ENCODE measurements around the gene CEP126.

CEP126 gene

DNA sequence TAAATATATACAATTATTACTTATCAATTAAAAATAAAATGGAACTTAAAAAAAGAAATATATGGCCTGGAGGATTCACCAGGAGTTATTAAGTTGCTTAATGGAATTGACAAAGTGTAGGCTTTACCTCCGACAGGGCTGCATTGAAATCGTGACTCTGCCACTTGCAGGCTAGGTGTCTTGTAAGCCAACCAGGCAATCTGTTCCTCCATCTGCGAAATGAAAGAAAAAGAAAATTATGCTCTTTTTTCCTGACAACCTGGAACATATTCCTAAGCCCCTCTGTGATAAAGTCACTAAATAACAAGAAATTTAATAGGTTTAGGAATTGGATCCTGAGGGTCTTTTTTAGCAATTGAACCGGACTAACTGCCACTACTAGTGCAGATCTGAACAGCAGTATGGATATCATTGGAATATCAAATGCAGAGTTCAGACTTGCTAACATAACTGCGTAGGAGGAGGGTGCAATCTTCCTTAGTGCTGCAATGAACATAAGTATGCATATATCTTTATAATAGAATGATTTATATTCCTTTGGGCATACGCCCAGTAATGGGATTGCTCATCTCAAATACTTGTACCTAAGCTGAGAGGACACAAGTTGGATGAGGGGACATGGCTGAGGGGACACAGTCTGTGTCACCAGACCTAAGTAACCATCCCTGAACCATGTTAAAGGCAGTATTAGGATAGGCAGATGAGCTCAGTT is 42.5 kb upstream of the CEP126 start:
- ChIA-PET CTCF (interaction anchor here (0.8 to 2.4 kb wide), 4 partner anchors 9 to 43 kb away, joined by 4 to 12 read pairs (median 4); partner anchors contain the start of gene CEP126), POLR2A (no interaction called here)
- TF ChIP-seq, protein P1, sequence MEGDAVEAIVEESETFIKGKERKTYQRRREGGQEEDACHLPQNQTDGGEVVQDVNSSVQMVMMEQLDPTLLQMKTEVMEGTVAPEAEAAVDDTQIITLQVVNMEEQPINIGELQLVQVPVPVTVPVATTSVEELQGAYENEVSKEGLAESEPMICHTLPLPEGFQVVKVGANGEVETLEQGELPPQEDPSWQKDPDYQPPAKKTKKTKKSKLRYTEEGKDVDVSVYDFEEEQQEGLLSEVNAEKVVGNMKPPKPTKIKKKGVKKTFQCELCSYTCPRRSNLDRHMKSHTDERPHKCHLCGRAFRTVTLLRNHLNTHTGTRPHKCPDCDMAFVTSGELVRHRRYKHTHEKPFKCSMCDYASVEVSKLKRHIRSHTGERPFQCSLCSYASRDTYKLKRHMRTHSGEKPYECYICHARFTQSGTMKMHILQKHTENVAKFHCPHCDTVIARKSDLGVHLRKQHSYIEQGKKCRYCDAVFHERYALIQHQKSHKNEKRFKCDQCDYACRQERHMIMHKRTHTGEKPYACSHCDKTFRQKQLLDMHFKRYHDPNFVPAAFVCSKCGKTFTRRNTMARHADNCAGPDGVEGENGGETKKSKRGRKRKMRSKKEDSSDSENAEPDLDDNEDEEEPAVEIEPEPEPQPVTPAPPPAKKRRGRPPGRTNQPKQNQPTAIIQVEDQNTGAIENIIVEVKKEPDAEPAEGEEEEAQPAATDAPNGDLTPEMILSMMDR (IDR thresholded peaks at IDR 0.05; ENCODE audit: insufficient read depth, low read length, missing control alignments), result no peak
- no peak overlapping the region for H3K4me3 ChIP-seq (ENCODE audit: low read depth, low read length)
- no peak for DNase-seq (ENCODE audit: low read depth, low spot score)

DNA sequence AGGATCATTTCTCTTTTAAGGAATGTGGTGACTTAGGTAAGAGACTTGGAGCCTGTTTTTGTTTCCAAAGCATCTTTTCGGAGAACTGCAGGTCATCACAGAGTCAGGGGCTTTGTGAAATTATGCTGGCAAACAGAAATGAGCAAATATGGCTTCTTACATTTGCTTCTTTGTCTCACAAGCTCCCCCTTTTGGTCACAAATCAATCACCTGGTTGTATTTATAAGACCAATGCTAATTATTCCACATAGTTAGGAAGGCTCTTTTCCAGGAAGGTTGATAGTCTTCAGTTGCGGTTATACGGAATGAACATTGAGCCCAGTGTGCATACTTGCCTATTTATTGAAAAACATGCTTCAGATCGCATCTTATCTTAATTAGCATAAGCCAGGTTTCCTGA is 34.6 kb upstream of the CEP126 start:
- DNase-seq (ENCODE audit: low read depth, low spot score), result no peak
- CTCF ChIA-PET, result interaction anchor here (0.7 to 6.0 kb wide), 22 partner anchors 10 to 462 kb away, joined by 3 to 130 read pairs (median 5); partner anchors contain the start of gene CEP126
- TF ChIP-seq, protein P1 (IDR thresholded peaks at IDR 0.05; ENCODE audit: insufficient read depth, low read length, missing control alignments), result peak; percentile 44
- H3K4me3 ChIP-seq (ENCODE audit: low read depth, low read length), result no peak overlapping the region
- POLR2A ChIA-PET, result no interaction called here

DNA sequence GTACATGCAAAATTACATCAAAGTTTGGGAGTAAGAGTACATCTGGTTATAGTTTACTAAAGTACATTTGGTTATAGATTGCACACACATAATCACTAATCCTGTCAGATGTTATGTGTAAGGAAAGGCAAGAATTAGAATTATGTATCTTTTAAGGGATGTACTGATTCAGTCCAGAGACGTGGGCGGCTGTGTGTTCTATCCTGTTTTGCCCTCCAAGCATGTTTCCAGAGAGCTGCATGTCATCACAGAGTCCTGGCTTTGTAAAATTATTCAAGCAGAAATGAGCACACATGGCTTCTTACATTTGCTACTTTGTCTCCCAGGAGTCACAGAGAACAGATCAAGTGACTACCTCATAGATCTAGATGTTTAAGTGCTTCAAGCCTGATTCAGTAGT is 33.2 kb upstream of the CEP126 start:
- TF ChIP-seq, protein P1 (IDR thresholded peaks at IDR 0.05; ENCODE audit: insufficient read depth, low read length, missing control alignments), result no peak
- no peak overlapping the region for H3K4me3 ChIP-seq (ENCODE audit: low read depth, low read length)
- ChIA-PET CTCF (interaction anchor here (0.9 to 3.0 kb wide), 10 partner anchors 9 to 126 kb away, joined by 3 to 25 read pairs (median 7); no protein-coding TSS in a partner anchor), POLR2A (no interaction called here)
- DNase-seq (ENCODE audit: low read depth, low spot score), result no peak

DNA sequence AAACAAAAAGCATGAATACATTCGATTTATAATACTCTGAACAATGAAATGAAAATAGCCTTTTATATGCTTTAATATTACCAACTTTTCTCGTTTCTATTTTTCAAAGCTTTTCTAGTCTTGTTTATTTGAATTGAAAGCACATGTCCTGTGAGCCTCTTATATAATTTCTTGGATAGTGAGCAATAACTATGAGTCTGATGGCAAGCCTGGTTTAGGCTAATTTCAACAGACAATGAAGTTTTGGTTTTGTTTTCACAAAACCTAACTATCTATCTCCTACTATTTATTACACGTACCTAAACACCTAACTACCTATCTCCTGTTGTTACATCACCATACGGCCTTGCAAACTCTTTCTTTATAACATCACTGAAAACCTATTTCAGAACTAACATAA is 29.2 kb upstream of the CEP126 start:
- TF ChIP-seq, protein P1 (IDR thresholded peaks at IDR 0.05; ENCODE audit: insufficient read depth, low read length, missing control alignments), result no peak
- POLR2A ChIA-PET, result no interaction called here
- CTCF ChIA-PET, result interaction anchor here (0.9 to 1.3 kb wide), 3 partner anchors 17 to 25 kb away, joined by 3 to 10 read pairs (median 6); no protein-coding TSS in a partner anchor
- DNase-seq (ENCODE audit: low read depth, low spot score), result no peak
- H3K4me3 ChIP-seq (ENCODE audit: low read depth, low read length), result no peak overlapping the region

DNA sequence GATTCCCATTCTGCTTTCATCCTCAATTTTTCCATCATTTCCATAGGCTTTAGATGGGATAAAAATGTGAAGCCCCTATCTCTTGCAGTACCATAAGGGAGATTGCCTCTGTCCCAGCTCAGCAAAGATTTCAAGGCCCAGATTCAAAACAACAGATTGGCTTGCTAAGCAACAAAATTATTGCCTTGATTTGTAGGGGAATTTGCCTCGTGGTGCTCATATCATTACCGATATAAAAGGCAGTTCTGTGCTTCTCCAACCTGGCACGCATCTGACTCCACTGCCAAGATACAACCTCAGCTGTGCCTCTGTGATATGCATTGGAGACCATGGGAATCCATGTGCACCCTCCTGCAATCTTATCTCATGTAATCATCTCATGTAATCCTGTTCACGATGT is 25.0 kb upstream of the CEP126 start:
- no peak overlapping the region for H3K4me3 ChIP-seq (ENCODE audit: low read depth, low read length)
- TF ChIP-seq, protein P1 (IDR thresholded peaks at IDR 0.05; ENCODE audit: insufficient read depth, low read length, missing control alignments), result no peak
- ChIA-PET POLR2A (no interaction called here), CTCF (interaction anchor here (0.6 to 1.1 kb wide), 3 partner anchors 8 to 42 kb away, joined by 3 read pairs; no protein-coding TSS in a partner anchor)
- no peak for DNase-seq (ENCODE audit: low read depth, low spot score)

DNA sequence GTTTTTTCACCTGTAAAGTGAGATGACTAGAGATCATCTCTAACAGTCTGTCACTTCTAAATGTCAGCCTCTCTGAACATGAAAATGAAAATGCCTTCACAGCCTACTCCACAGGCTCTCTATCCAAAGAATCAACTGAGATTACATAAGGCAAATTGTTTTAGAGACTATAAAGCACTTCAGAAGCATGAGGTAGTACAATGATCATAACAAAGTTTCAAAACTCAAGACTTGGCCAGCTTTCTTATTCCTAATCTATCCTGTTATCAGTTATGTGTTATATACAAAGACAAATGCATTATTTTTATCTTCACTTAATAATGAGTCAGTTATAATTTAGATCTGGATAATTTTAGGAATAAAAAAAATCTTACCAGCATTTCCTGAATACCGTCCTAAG is 20.3 kb upstream of the CEP126 start:
- CTCF ChIA-PET, result interaction anchor here (1.7 to 2.4 kb wide), 2 partner anchors 14 to 46 kb away, joined by 4 to 14 read pairs; no protein-coding TSS in a partner anchor
- TF ChIP-seq, protein P1 (IDR thresholded peaks at IDR 0.05; ENCODE audit: insufficient read depth, low read length, missing control alignments), result no peak
- POLR2A ChIA-PET, result no interaction called here
- DNase-seq (ENCODE audit: low read depth, low spot score), result no peak
- no peak overlapping the region for H3K4me3 ChIP-seq (ENCODE audit: low read depth, low read length)

All from AG04449 (cell line).